Activated gamma-delta T cell (primary cell): ENCODE results near the gene RAPGEF2.
A peak's percentile ranks its signal among the peaks of the same experiment; 100 is the strongest.
"Not testable (repeated sequence)": the region's sequence is repeated elsewhere in the genome, so short reads cannot be mapped to it uniquely, and the experiment has no call there.

Experiments used
- DNase-seq: peaks from one replicate; lab custom pipeline; 2025; lab: John Stamatoyannopoulos, UW

The RAPGEF2 gene

GRCh38 chr4:159370286-159370685, 267.4 kb downstream of the RAPGEF2 start:
- no peak for DNase-seq

GRCh38 chr4:159374749-159375530, 272.1 kb downstream of the RAPGEF2 start:
- no peak for DNase-seq

GRCh38 chr4:159376289-159376688, 273.4 kb downstream of the RAPGEF2 start:
- no peak for DNase-seq

- peak; percentile 11 for DNase-seq
Observed at GRCh38 chr4:159378056-159378616, 275.3 kb downstream of the RAPGEF2 start.

- not testable (repeated sequence) for DNase-seq
Observed at GRCh38 chr4:159379064-159379463, 276.2 kb downstream of the RAPGEF2 start.

GRCh38 chr4:159379836-159380235, 277.0 kb downstream of the RAPGEF2 start:
- DNase-seq, result no peak

- DNase-seq, result no peak
Observed at GRCh38 chr4:159382856-159383561, 280.1 kb downstream of the RAPGEF2 start.

GRCh38 chr4:159383562-159383931, 280.7 kb downstream of the RAPGEF2 start:
- DNase-seq, result no peak

- DNase-seq, result no peak
Observed at GRCh38 chr4:159384017-159384416, 281.1 kb downstream of the RAPGEF2 start.

- no peak for DNase-seq
Observed at GRCh38 chr4:159384632-159385031, 281.8 kb downstream of the RAPGEF2 start.

- DNase-seq, result no peak
Observed at GRCh38 chr4:159386620-159387019, 283.7 kb downstream of the RAPGEF2 start.

GRCh38 chr4:159389756-159390155, 286.9 kb downstream of the RAPGEF2 start:
- no peak for DNase-seq

GRCh38 chr4:159390648-159391047, 287.8 kb downstream of the RAPGEF2 start:
- no peak for DNase-seq

GRCh38 chr4:159395693-159396092, 292.8 kb downstream of the RAPGEF2 start:
- no peak for DNase-seq

GRCh38 chr4:159396151-159396550, 293.3 kb downstream of the RAPGEF2 start:
- DNase-seq, result no peak

GRCh38 chr4:159398236-159398638, 295.4 kb downstream of the RAPGEF2 start:
- DNase-seq, result no peak

- no peak for DNase-seq
Observed at GRCh38 chr4:159400558-159401225, 297.8 kb downstream of the RAPGEF2 start.

GRCh38 chr4:159401226-159401712, 298.4 kb downstream of the RAPGEF2 start:
- DNase-seq, result no peak

- no peak for DNase-seq
Observed at GRCh38 chr4:159401791-159402380, 299.0 kb downstream of the RAPGEF2 start.
